Gastroesophageal sphincter (tissue), 3 donors: Measurements from ENCODE around the gene CTIF.

Source experiments
- POLR2A ChIP-seq, 2 donors: fragments of 450-650 bp; IDR thresholded peaks; one replicate each; pipeline ENCODE4 v1.6.1; 2017; ENCODE audit warnings: antibody characterized with exemption in 2 of 2, mild to moderate bottlenecking in 2 of 2, moderate library complexity in 1 of 2
- TF ChIP-seq, protein P1 (sequence below), 4 experiments: fragments of 200-600 bp in 2 of 4; fragments of 450-650 bp in 2 of 4; sonication (generic) in 1 of 4; IDR thresholded peaks; one replicate each; pipeline ENCODE4 v1.5.1; 2017 to 2019; ENCODE audit warnings: antibody characterized with exemption in 4 of 4, mild to moderate bottlenecking in 2 of 4, moderate library complexity in 2 of 4

DNA sequence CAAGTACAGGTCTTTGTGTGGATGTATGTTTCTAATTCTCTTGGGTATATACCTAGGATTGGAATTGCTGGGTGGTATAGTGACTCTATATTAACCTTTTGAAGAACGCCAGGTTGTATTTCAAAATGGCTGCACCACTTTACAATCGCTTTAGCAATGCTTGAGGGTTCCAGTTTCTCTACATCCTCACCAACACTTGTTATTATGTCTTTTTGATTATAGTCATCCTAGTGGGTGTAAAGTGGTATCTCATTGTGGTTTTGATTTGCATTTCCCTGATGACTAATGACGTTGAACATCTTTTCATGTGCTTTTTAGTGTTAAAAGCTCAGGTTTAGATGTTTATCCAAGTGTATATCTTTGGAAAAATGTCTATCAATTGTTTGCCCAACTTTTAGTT is 39.5 kb downstream of the CTIF start:
- TF ChIP-seq, protein P1, sequence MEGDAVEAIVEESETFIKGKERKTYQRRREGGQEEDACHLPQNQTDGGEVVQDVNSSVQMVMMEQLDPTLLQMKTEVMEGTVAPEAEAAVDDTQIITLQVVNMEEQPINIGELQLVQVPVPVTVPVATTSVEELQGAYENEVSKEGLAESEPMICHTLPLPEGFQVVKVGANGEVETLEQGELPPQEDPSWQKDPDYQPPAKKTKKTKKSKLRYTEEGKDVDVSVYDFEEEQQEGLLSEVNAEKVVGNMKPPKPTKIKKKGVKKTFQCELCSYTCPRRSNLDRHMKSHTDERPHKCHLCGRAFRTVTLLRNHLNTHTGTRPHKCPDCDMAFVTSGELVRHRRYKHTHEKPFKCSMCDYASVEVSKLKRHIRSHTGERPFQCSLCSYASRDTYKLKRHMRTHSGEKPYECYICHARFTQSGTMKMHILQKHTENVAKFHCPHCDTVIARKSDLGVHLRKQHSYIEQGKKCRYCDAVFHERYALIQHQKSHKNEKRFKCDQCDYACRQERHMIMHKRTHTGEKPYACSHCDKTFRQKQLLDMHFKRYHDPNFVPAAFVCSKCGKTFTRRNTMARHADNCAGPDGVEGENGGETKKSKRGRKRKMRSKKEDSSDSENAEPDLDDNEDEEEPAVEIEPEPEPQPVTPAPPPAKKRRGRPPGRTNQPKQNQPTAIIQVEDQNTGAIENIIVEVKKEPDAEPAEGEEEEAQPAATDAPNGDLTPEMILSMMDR (IDR thresholded peaks at IDR 0.05), result no peak
- TF ChIP-seq POLR2A (IDR thresholded peaks at IDR 0.05), result no peak
